Measurements from ENCODE around the gene OR4C13. TPM values are rescaled to one million over a fixed set of nuclear protein-coding genes. Genes with fewer than 3 reads are reported as not detected.

Gene OR4C13
- not detected in 2 replicates for total RNA-seq

DNA sequence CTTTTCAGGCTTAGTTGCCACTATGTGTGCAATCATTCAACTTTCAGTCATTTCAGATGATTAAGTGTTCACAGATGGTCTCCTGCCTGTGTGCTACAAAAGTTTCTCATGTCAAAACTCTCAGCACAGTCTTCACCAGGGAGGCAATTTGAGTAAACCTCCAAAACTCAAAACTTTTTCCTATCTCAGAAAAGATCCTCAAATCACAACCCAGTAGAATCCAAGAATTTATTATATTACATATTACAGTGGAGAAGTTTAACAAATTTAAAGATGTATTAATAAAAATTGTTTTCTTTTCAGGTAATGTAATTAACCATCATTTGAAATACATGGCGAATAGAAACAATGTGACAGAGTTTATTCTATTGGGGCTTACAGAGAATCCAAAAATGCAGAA is at the start of gene OR4C13:
Gene OR4C13, plus strand, starts transcription at position 301 of the 400 bp plus-strand sequence. Its CDS starts 32 bp downstream, at position 333.

DNA sequence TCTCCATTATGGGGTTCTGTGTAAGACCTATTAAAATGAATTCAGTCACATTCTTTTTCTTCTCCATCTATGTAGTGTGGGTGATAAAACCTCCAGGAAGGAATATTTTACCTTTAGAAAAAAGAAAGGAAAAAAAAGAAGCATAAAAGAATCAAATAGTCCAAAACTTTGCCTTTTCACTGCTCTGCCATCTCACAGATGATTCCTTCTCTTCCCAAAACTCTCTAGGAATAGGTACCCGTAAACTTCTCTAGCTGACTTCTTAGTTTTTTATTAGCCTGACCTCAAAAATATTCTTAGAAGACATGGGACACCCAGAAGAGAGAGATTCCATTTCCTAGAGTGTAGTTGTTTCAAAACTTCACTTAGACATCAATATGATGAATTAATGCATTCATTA is 30.2 kb downstream of the OR4C13 start, which contains the start of gene OR4C12:
Gene OR4C12, minus strand, starts transcription at position 101 of the 400 bp plus-strand sequence. Its CDS starts 34 bp downstream, at position 67.

Other genes with a start within 250 kb of the OR4C13 start
- not detected in 2 replicates for gene OR4C12, start 30.1 kb downstream of the OR4C13 start, total RNA-seq
- gene OR4C45, start 80.5 kb downstream of the OR4C13 start, total RNA-seq: not detected in 2 replicates

Data from smooth muscle cell of trachea (primary cell).